OCI-LY3 (cell line): Measurements from ENCODE around the gene MPPED1.

Source experiments
- CTCF ChIP-seq: fragments of 200-600, 300-600 bp; sonication (generic); IDR thresholded peaks from 2 replicates; pipeline ENCODE4 v1.5.1; 2014; ENCODE audit warnings: antibody characterized with exemption, low read length, low read depth
- EZH2phosphoT487 ChIP-seq: fragments of 200-600 bp; shearing (Covaris generic); IDR thresholded peaks from 2 replicates; pipeline ENCODE4 v1.6.1; 2018; ENCODE audit warnings: antibody characterized with exemption, mixed run types, low read depth

- TF ChIP-seq CTCF (no peak), EZH2phosphoT487 (no peak)
These were observed 123.9 kb downstream of the MPPED1 start for GRCh38 chr22:43535741-43536140.
